Activated B cell treated with CpG ODN at 0.5 μM for 24 hours (primary cell): ENCODE data around the gene SPCS1. TPM values are rescaled to one million over a fixed set of nuclear protein-coding genes. Genes with fewer than 3 reads are reported as not detected.

Source experiments
- ATAC-seq: fragments of 200-7000 bp; cut with Tn5 transposase; one replicate; pipeline ENCODE4 v1.10.0; 2021; ENCODE audit warnings: low read depth, mild to moderate bottlenecking, moderate library complexity
- CTCF ChIA-PET: fragments of 350-600 bp; sonication (Branson Sonifier 250); formaldehyde crosslinking; loops from one replicate; lab custom pipeline; 2021; ENCODE audit warnings: antibody characterized with exemption; lab: Charles Lee
- POLR2A ChIA-PET: fragments of 350-600 bp; sonication (Branson Sonifier 250); formaldehyde crosslinking; loops from one replicate; lab custom pipeline; 2021; ENCODE audit warnings: antibody characterized with exemption; lab: Charles Lee
- DNase-seq: peaks from one replicate; pipeline ENCODE4 v3.0.0; 2022
- H3K27ac Mint-ChIP-seq: one replicate; pipeline ENCODE4 v1.8.0; 2020; ENCODE audit warnings: mixed read lengths
- H3K27me3 Mint-ChIP-seq: one replicate; pipeline ENCODE4 v1.8.0; 2021; ENCODE audit warnings: mixed read lengths
- H3K36me3 Mint-ChIP-seq: one replicate; pipeline ENCODE4 v1.8.0; 2021; ENCODE audit warnings: low read depth, mixed read lengths
- H3K4me1 Mint-ChIP-seq: one replicate; pipeline ENCODE4 v1.8.0; 2021; ENCODE audit warnings: mixed read lengths
- H3K4me3 Mint-ChIP-seq: one replicate; pipeline ENCODE4 v1.8.0; 2020; ENCODE audit warnings: mild to moderate bottlenecking, mixed read lengths
- H3K9me3 Mint-ChIP-seq: one replicate; pipeline ENCODE4 v1.8.0; 2020; ENCODE audit warnings: mixed read lengths
- intact Hi-C: fragments of 100-400 bp; cut with micrococcal nuclease; formaldehyde crosslinking; loops from one replicate; pipeline ENCODE4 v1.15.1; 2024
- total RNA-seq: library from RNA; stranded (reverse); gene quantifications from 2 replicates; pipeline ENCODE4 v1.2.3, GENCODE V29; 2022
- TF ChIP-seq, protein P1 (sequence below): fragments of 200-600 bp; IDR thresholded peaks from one replicate; pipeline ENCODE4 v1.8.0; 2022; ENCODE audit warnings: antibody characterized with exemption, mild to moderate bottlenecking

Gene SPCS1
- total RNA-seq, 1 donor from 2014 or later = 78.0 TPM

DNA sequence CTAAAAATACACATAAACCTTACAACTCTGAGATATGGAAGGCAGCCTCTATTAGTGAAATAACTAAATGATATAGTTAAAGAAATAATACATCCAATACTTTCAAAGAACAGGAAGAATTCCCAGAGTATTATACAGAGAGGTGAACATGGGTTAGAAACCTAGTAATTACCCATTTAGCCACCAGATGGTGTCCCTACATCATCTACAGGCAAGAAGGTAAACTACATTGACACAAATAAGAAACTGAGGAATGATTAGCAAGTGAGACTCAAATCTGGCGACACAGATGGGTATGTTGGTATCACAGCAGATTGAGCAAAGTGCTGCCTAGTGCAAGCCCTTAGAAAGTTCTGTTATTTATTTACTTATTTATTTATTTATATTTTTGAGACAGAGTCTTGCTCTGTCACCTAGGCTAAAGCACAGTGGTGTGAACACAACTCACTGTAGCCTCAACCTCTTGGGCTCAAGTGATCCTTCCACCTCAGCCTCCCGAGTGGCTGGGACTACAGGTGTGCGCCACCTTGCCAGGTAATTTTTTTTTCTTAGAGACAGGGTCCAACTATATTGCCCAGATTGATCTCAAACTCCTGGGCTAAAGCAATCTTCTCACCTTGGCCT, 36.6 kb downstream of the SPCS1 start:
- TF ChIP-seq, protein P1, sequence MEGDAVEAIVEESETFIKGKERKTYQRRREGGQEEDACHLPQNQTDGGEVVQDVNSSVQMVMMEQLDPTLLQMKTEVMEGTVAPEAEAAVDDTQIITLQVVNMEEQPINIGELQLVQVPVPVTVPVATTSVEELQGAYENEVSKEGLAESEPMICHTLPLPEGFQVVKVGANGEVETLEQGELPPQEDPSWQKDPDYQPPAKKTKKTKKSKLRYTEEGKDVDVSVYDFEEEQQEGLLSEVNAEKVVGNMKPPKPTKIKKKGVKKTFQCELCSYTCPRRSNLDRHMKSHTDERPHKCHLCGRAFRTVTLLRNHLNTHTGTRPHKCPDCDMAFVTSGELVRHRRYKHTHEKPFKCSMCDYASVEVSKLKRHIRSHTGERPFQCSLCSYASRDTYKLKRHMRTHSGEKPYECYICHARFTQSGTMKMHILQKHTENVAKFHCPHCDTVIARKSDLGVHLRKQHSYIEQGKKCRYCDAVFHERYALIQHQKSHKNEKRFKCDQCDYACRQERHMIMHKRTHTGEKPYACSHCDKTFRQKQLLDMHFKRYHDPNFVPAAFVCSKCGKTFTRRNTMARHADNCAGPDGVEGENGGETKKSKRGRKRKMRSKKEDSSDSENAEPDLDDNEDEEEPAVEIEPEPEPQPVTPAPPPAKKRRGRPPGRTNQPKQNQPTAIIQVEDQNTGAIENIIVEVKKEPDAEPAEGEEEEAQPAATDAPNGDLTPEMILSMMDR = peak; percentile 43
- Mint-ChIP-seq H3K27me3 (no peaks in the 10 kb centered on the region), H3K27ac (no peak overlapping the region), H3K4me3 (no peak overlapping the region), H3K4me1 (no peaks in the 10 kb centered on the region), H3K9me3 (no peaks in the 10 kb centered on the region), H3K36me3 (peaks cover 67% of the 10 kb centered on the region)
- POLR2A ChIA-PET = no interaction called here
- CTCF ChIA-PET = interaction anchor here (1.0 kb wide), 2 partner anchors 78 to 331 kb away, joined by 3 to 6 read pairs; no protein-coding TSS in a partner anchor
- ATAC-seq = peak; percentile 45
- intact Hi-C loops = loop anchor here (1.0 to 2.0 kb wide), 5 partner anchors 57 to 330 kb away; no protein-coding TSS in a partner anchor
- DNase-seq = no peak

DNA sequence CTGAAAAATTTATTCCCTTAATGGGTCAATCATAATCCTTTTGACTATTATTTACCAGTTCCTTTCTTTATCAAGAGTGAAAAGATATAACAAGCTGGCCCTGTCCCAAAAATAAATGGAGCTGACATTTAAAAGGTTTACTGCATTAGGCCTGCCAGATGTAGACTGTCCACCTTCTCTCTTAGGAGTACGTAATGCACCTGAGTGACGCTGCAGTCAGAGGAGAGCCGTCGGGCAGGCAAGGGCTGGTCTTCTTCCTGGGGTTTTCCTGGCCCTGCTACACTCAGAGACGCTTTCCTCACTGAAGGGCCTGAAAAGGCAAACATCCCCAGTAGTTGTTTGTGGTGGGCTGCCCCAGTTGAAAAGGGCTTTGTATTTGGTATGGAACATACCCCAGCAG, 37.2 kb downstream of the SPCS1 start:
- CTCF ChIA-PET = interaction anchor here (0.9 to 1.0 kb wide), 3 partner anchors 55 to 190 kb away, joined by 3 to 4 read pairs (median 3); no protein-coding TSS in a partner anchor
- Mint-ChIP-seq H3K9me3 (no peaks in the 10 kb centered on the region), H3K4me1 (no peaks in the 10 kb centered on the region), H3K27ac (no peak overlapping the region), H3K4me3 (no peak overlapping the region), H3K27me3 (no peaks in the 10 kb centered on the region), H3K36me3 (peaks cover 66% of the 10 kb centered on the region)
- ATAC-seq (no peak), DNase-seq (no peak)
- POLR2A ChIA-PET = no interaction called here
- TF ChIP-seq, protein P1 = no peak
- intact Hi-C loops = loop anchor here (2.0 kb wide), 1 partner anchor 244 kb away; no protein-coding TSS in a partner anchor

DNA sequence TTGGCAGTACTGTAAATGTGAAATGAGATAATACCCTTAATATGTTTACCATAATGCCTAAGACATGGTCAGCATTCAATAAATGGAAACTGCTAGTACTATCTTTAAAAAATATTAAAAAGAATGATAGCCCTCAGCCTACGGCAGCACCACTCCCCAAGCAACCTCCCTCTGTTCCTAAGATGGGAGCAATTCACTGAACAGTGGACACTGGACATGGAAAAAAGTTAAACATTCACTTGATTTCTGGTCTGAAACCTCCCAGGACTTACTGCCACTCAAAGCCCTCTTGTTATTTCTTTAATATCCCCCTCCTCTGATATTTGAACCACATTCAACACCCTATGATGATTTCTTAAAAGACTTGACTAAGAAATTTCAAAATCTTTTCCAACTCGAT, 37.8 kb downstream of the SPCS1 start:
- ChIA-PET CTCF (interaction anchor here (0.9 to 1.0 kb wide), 3 partner anchors 55 to 190 kb away, joined by 3 to 4 read pairs (median 3); no protein-coding TSS in a partner anchor), POLR2A (no interaction called here)
- H3K4me3 Mint-ChIP-seq = no peak overlapping the region
- no peaks in the 10 kb centered on the region for H3K4me1 Mint-ChIP-seq
- TF ChIP-seq, protein P1 = no peak
- no peak for ATAC-seq
- intact Hi-C loops = loop anchor here (2.0 kb wide), 1 partner anchor 243 kb away; no protein-coding TSS in a partner anchor
- no peak overlapping the region for H3K27ac Mint-ChIP-seq
- no peaks in the 10 kb centered on the region for H3K27me3 Mint-ChIP-seq
- DNase-seq = no peak
- H3K36me3 Mint-ChIP-seq = peaks cover 67% of the 10 kb centered on the region
- H3K9me3 Mint-ChIP-seq = no peaks in the 10 kb centered on the region

DNA sequence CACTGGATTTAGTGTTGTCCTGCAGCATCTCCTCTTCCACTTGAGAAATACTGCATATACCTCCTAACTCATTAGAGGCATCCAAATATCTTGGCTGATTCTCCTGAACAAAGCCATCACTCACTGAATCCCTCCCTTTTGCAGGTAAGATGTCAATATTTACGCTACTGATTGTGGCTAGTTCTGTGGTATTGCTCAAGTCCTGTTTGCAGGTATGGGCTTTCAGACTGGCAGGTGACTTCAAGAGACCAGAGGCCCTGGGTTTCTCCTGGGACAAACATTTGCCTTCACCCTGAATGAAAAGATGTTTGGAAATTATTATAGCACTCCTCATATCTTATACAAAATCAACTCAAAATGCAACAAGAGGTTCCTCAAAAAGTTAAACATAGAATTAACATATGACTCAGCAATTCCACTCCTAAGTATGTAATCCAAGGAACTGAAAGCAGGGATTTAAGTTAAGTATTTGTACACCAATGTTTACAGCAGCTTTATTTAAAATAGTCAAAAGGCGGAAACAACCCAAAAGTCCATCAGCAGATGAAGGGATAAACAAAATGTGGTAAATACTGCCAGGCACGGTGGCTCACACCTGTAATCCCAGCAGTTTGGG, 46.2 kb downstream of the SPCS1 start:
- ChIA-PET POLR2A (no interaction called here), CTCF (no interaction called here)
- no peak overlapping the region for H3K27ac Mint-ChIP-seq
- H3K9me3 Mint-ChIP-seq = no peaks in the 10 kb centered on the region
- TF ChIP-seq, protein P1 = no peak
- peaks cover 79% of the 10 kb centered on the region for H3K36me3 Mint-ChIP-seq
- H3K27me3 Mint-ChIP-seq = no peaks in the 10 kb centered on the region
- H3K4me3 Mint-ChIP-seq = no peak overlapping the region
- no peak for DNase-seq
- ATAC-seq = no peak
- intact Hi-C loops = no loop called here
- H3K4me1 Mint-ChIP-seq = no peaks in the 10 kb centered on the region

DNA sequence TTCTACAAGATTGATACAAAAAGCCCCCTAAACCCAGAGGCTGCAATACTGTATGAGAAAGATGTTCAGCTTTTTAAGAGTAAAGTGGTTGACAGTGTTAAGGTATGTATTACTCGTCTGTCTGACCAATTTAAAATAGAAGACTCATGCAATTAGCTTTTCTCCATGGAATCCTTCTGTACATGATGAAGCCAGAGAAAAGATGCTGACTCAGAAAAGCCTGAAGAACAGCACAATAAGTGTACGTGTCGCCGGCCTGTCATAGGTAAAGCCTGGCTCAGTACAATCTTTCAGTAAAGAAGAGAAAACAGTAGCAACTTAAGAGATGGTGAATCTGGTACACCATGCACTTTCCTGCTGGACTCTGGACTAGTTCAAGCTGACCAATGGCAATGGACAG, 48.5 kb downstream of the SPCS1 start:
- Mint-ChIP-seq H3K9me3 (no peaks in the 10 kb centered on the region), H3K36me3 (peaks cover 80% of the 10 kb centered on the region), H3K27ac (no peak overlapping the region), H3K27me3 (no peaks in the 10 kb centered on the region), H3K4me3 (no peak overlapping the region), H3K4me1 (no peaks in the 10 kb centered on the region)
- DNase-seq = no peak
- TF ChIP-seq, protein P1 = no peak
- ATAC-seq = no peak
- POLR2A ChIA-PET = no interaction called here
- CTCF ChIA-PET = no interaction called here
- intact Hi-C loops = no loop called here
